GM18498 (cell line): ENCODE data around the gene ADD3.
"Not testable (repeated sequence)": the region's sequence is repeated elsewhere in the genome, so short reads cannot be mapped to it uniquely, and the experiment has no call there.

Experiments
- ATAC-seq: cut with Tn5 transposase; IDR thresholded peaks from one replicate; pipeline ENCODE4 v1.9.1; 2021; ENCODE audit warnings: mild to moderate bottlenecking, moderate library complexity; ENCODE audit not compliant: unreplicated experiment

ADD3 gene

DNA sequence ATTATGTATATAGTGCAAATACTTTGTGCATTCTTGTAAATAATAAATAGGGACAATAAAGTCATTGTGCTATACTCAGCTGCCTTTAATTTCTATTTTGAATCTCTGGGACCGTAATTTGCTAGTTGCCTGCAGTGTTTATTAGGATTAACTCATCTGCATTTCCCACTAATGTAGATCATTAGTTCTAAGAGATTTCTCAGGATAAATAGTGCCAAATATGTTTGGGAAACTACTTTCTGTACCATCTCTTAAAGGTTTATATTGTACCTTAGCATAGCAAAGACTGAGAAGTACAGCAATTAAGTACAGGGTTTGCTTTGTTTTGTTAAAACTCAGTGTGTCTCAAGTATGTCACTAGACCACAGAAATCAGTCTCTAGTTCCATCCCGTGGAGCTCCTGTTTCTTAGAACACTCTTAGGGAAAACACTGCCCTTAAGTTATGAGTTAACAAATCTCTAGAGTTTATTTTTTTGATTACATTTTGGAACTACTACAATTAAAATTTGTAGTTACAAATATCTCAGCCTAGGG lies 26.0 kb downstream of the ADD3 start:
- ATAC-seq: no peak

DNA sequence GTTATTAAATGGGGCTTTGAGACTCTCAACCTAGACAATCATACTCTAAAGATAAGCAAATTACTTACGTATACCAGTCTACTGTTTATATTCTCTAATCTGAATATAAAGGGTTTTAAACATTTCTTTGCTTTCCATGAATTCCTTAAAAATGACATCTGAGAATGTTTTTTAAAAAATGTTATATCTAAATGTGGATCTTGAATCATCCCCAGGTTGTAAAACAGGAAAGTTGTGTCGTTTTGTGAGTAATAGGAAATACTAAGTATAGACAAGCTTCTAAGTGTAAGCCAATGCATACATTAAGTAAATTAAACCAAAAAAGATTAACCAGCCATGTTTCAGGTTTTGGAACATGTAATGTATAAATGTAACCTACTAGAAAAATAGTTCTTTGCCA lies 26.8 kb downstream of the ADD3 start:
- ATAC-seq: no peak

DNA sequence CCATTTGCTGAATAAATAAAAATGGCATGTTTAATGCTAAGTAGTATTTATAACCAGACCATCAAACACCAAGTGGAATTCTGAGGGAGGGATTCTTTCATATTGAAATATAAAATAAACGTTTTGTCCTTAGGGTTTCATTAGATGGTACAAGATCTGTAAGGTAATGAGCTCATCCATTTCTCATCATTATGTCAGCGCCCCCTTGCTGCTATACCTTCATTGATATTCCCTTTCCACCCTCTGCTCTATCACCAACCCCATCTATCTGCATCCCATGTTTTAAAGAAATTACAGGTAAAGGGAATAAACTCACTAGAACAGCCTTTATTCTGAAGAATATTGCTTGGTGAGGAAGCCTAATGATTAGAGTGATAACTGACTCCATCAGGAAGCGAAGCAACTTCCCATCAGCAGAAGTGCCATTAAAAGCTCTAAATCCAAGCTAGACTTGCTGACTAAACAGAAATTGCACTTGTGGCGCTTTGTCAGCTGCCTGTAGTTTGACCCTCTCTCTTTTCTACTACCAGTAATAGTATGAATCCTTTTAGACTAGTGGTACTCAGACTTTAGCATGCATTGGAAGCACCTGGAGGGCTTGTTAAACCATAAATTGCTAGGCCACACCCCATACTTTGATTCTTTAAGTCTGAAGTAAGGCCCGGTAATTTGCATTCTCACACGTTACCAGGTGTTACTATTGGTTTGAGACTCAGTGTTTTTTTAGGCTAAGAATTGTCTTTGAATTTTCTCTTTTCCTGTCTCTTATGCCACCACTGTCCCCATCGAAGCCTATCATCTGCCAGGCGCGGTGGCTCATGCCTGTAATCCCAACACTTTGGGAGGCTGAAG lies 27.5 kb downstream of the ADD3 start:
- peak; percentile 41 for ATAC-seq

DNA sequence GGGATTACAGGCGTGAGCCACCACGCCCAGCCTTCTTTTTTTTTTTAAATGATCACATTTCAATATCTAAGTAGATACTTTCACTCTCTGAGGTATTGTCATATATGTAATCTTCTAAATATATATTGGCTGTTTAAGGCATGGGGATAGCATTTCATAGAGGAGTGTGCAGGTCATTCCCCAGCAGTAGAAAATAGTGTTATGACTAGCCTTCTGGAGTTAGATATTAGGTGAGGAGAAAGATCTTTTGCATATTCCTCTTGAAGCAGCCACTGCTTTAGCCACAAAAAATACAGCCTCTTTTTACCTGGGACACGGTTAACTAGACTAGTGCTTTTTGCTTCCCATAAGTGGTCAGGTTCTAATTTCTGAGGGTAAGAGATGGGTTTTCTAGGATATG lies 28.9 kb downstream of the ADD3 start:
- ATAC-seq: peak; percentile 68

DNA sequence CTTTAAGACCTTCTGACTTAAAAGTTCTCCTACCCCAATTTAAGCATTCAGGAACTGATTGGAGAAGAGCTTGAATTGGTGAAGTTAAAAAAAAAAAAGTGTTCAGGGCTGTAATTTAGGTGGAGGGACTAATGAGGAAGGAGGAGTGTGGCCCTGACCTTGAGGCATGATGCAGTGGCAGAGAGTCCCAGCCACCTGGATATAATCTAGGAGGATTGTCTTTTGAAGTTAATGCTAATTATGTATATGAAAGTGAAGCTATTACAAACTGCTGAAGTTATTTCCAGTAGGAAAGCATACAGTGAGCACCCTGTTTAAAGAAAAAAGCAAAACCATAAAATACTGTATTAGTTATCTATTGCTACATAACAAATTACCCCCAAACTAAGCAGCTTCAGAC lies 31.5 kb downstream of the ADD3 start:
- no peak for ATAC-seq

DNA sequence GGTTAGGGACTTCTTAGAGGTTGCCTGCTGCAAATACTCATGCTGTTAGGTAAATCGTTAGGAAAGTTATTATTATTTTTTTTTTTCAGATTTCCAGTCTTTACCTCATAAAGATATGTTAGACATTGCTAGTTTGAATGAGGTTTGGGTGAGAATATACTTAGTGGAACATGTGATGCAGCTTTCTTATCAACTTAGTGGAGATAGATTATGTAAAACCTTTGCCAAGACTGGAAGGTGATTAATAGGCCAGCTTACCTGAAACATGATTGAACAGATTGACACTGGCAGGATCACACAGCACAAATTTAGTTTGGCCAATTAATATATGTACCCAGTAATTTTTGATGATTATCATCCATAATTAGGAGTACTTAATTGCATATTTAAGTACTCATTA lies 32.3 kb downstream of the ADD3 start:
- ATAC-seq: no peak

DNA sequence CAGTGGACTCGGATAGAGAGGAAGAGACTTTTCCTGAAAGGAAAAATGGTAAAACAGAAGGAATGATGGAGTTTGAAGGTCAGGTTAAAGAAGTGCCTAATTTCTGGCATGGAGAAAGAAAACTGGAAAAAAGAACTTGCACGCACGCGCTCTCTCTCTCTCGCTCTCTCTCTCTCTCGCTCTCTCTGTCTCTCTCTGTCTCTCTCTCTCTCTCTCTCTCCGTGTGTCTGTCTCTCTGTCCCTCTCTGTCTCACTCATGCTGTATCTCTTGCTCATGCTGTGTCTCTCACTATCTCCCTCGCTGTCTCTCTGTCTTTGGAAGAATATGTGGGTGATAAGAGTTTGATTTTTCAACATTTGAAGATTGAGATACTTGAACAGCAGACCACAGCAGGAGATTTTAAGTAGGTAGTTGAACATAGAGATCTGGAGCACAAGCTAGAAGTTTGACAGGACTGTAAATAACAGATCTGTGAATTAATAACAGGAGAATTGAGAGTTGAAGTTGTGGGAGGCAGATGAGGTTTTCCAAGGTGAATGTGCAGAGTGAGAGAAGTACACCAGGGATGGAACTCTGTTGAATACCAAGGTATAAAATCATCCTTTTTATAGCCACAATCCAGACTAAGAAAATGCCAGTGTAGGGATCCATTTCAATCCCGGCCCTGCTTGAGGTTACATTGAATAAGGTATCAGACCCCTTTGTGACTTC lies 33.1 kb downstream of the ADD3 start:
- no peak for ATAC-seq

DNA sequence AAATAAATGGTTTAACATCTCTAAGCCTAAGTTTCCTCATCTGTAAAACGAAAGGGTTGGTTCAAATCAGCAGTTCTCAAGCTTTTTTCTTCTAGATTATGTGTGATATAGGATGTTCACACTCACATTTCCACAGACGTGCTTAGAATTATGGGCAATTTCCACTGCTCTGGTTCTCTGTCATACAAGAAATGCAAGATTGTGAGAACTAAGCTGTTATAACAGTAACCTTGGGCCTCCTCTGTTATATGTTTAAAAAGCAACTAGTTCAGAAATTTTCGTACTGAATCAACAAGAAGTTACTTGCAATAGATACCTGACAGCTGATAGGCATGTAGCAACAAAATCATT lies 33.7 kb downstream of the ADD3 start:
- ATAC-seq: no peak

DNA sequence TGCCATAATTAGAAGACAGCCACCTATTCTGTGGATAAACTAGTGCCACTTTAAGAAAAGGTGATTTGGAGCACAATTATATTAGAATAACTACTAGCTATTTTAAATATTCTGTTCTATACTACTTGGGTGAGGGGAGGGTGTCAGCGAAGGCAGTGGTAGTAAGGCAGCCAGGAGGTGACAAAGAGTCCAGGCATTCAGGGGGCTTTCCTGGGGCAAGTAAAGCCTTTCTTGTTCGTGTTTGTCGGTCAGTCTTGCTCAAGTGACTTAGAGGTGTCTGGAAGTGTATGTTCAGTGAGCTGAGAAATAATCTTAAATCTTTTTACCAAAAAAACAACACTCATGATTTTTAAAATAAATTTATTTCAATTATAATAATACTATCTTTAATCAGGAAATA lies 34.4 kb downstream of the ADD3 start:
- no peak for ATAC-seq

DNA sequence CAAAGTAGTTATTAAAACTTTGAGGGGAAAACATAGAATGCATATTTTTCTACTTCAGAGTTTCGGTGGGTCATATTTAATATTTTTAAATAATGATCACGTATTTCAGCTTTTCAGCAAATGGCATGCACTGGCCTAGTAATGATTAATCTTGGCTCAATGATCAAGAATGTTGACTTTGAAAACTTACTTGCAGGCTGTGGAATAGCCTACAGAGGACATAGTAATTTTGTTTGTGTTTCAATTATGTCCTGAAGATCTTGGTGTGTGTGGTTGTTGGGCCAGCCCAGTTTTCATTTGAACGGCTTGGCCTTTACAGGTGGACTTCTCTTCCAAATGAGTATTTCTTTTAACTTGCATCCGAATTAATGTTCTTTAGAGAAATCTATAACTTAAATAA lies 35.1 kb downstream of the ADD3 start:
- ATAC-seq: no peak

DNA sequence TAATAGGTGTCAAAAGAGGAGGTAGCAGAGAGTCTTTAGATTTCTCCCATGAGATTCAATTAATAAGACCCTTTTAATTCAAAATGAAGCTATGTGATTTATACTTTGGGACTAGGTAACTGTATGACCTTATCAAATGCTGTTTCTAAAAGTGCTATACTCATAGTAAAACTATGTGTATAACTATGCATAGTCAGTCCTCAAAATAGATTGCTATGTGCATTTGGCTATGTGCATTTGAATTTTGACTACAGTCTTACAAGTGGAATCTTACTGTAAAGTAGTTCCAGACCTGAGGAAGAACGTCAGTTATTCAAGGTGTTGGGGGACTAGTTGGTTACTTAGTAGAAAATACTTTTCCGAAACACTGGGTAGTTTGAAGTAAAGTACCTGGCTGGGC lies 36.9 kb downstream of the ADD3 start:
- no peak for ATAC-seq

DNA sequence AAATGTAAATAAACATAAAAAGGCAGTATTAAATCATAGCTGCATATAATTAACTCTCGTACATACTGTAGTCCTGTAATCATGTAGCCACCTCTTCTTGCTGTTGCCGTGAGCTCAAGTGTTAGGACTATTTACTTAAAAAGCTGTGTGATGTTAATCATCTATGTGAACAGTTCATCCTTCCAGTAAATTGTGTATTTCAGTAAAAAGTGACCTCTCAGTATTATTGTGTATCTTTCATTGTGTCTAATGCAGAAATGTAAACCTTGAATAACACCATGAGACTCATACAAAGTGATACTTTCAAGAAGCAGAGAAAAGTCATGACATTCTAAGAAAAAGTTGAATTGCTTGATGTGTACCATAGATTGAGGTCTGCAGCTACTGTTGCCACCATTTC lies 38.0 kb downstream of the ADD3 start:
- ATAC-seq: no peak

DNA sequence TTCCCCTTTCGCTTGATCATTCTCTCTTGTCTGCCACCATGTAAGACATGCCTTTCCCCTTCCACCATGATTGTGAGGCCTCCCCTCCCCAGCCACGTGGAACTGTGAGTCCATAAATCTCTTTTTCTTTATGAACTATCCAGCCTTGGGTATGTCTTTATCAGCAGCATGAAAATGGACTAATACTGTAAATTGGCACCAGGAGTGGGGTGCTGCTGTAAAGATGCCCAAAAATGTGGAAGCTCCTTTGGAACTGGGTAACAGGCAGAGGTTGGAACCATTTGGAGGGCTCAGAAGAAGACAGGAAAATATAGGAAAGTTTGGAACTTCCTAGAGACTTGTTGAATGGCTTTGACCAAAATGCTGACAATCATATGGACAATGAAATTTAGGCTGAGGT lies 40.4 kb downstream of the ADD3 start:
- not testable (repeated sequence) for ATAC-seq

DNA sequence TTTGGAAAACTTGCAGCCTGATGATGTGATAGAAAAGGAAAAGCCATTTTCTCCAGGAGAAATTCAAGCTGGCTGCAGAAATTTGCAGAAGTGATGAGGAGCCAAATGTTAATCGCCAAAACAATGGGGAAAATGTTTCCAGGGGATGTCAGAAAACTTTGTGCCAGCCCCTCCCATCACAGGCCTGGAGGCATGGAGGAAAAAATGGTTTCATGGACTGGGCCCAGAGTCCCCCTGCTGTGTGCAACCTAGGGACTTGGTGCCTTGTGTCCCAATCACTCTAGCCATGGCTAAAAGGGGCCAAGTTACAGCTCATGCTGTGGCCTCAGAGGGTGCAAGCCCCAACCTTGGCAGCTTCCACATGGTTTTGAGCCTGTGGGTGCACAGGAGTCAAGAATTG lies 41.0 kb downstream of the ADD3 start:
- no peak for ATAC-seq

DNA sequence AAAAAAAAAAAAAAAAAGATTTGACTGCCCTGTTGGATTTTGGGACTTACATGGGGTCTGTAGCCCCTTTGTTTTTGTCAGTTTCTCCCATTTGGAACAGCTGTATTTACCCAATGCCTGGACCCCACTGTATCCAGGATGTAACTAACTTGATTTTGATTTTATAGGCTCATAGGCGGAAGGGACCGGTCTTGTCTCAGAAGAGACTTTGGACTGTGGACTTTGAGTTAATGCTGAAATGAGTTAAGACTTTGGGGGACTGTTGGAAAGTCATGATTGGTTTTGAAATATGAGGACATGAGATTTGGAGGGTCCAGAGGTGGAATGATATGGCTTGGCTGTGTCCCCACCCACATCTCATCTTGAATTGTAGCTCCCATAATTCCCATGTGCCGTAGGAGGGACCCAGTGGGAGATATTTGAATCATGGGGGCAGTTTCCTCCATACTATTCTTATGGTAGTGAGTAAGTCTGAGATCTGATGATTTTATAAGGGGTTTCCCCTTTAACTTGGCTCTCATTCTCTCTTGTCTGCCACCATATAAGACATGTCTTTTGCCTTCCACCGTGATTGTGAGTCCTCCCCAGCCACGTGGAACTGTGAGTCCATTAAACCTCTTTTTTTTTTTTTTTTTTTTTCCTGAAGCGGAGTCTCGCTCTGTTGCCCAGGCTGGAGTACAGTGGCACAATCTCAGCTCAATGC lies 42.3 kb downstream of the ADD3 start:
- ATAC-seq: not testable (repeated sequence)

DNA sequence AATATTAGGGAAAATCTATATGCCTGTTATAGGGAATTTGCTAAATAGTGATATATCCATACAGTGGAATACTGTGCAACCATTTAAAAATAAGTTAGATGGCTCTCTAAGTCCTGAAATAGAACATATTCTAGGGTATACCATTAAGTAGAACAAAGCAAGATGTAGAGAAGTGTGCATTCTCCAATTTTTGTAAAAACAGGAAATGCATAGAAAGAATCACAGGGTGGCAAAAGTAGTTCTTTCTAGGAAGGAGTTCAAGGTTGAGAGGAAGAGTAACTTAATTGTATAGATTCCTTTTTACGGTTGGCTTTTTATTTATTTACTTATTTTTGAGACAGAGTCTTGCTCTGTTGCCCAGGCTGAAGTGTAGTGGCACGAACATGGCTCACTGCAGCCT lies 43.7 kb downstream of the ADD3 start:
- no peak for ATAC-seq

DNA sequence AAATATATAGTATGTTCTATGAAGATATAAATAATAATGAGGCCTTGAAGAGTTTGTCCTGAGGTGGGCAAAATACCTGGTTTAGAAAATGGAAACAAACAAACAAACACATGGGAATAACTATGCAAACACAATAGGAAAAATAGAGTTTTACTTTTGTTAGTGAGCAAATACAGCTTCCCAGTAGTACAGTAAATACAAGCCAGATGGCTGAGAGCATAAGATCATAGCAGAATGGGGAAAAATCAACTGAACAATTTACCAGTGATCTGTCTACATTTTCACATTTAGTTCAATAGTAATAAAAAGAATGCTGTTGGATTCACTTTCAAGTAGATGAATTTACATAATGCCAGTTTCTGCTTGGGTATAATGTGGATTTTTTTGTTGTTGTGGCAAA lies 45.1 kb downstream of the ADD3 start:
- no peak for ATAC-seq

DNA sequence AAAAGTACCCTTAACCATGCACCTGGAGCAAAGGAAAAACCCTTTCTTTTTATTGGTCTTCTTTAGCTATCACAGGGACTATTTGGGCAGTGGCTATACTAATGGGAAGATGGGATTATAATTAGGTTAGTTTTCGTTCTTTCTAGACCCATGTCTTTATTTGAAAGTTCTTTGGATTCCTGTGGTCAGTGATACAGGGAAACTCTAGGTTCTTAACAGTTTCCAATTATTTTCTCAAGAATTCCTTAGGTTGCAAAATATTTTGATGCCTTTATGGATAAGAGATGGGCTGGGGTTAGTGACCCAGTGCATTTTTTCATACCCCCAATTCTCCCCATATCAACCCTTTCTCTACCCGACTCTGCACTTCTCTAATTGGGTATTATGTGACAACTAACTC lies 49.0 kb downstream of the ADD3 start:
- ATAC-seq: no peak

DNA sequence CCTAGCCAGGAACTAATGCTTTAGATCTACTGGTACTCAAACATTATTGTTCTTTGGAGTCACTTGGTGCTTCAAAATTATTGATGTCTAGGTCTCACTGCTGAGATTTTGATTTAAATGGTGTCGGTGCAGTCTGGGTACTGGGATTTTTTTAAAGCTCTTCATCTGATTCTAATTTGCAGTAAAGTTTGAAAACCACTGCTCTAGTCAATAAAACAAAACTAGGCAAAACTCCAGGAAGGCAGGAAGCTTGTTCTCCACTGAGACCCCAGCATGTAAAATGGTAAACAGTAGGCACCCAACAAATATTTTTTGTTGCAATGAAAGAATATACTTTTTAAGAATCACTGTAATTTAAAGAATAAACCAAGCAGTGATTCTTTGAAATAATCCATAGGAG lies 49.7 kb downstream of the ADD3 start:
- ATAC-seq: no peak

DNA sequence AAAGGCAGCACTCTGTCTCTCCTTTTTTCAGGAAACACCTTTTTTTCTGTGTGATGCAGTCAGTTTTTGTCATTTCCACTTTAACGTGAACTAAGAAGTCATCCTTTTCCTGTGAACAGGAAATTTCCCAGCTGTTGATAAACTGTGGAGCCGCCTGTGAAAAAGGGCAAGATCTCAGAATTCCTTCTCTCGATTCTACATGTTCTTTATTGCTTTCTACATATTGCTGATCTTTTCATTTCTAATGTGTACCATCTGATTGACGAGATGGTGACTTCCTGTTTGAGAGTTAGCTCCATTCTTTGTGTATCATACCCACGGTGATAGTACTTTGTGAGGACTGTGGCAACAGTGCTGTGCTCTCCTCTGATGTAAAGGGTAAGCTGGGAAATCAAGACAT lies 50.4 kb downstream of the ADD3 start:
- ATAC-seq: peak; percentile 63

DNA sequence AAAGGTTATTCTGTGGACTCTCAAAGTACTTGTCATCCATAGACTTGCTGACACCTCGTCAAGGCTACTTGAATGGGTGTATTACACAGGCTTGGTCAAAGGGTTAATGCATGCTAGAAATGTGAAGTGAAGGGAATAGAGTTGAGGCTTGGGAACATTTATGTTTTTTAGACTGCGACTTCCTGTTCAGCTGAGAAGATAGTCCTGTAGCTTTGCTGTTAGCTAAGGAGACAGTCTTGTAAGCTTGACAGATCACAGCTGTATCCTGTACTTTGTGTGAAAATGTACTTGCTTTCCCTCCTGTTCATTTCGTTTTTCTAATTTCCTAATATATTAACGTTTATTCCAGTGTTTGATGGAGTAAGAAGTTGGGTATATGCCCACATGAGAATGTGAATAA lies 52.1 kb downstream of the ADD3 start:
- ATAC-seq: no peak

DNA sequence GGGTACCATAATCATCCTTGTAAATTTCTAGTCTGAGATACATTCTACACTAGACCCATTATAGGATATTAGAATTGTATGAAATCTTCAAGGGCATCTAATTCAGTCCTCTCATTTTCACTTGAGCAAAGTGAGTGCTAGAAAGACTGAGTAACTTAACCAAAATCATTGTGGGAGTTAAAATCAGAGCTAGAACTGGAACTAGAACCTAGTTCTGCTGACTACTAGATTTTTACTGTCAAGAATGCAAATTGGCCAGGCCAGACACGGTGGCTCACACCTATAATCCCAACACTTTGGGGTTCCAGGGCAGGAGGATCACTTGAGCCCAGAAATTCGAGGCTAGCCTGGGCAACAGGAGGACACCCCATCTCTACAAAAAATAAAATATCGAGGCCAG lies 53.9 kb downstream of the ADD3 start:
- ATAC-seq: no peak
